Activated gamma-delta T cell treated with Interleukin-2 at 50 U/mL for 16 hours (primary cell): ENCODE data around the gene TTC27.
"Not testable (repeated sequence)": the region's sequence is repeated elsewhere in the genome, so short reads cannot be mapped to it uniquely, and the experiment has no call there.

Experiments used
- DNase-seq: peaks from one replicate; pipeline ENCODE4 v3.0.0-alpha.2; 2020

Gene TTC27

DNA sequence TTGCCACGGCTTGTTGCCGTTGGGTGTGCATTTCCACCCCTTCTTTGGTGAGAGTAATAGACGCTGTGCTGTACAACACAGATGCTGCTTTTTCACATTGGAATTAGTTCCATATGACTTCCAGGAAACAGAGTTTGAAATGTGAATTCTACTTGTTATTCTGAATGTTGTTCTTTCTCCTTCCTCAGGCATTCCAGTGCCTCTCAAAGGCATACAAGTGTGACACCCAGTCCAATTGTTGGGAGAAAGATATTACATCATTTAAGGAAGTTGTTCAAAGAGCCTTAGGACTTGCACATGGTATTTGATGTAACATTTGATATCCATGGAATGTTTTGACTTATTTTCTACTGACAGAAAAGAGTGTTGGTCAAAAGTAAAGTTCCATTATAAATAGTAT lies 184.5 kb downstream of the TTC27 start:
- DNase-seq, result no peak

DNA sequence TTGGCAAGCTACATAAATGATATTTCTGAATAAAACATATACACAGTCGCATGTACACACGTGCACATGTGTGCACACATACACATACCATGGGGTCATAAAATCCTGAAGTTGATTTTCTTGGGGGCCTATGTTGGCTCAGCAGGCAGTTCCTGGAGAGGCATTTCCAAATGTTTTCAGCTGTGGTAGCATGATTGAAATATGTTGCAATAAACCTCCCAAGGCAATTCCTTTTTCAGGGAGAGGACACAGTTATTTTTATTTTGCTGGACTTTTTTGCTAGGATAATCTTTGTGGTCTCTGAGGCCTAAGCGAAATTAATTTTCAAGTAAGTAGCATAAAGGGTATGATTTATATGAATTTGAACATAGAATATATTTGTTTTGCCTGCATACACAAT lies 192.2 kb downstream of the TTC27 start:
- DNase-seq, result no peak

DNA sequence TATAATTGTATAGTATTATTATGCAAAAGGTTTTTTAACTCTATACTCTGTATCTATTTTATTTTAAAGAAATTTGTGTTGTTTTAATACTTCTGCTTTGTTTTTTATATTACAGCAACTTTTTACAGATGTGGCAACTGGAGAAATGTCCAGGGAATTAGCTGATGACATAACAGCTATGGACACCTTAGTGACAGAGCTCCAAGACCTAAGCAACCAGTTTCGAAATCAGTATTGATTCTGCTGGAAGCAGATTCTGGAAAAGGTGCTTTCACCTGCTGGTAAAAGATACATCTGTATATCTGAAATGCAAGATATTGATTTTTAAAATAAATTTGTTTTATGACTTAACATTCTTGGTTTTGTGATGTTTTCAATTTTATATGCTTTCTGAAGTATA lies 192.9 kb downstream of the TTC27 start:
- no peak for DNase-seq

DNA sequence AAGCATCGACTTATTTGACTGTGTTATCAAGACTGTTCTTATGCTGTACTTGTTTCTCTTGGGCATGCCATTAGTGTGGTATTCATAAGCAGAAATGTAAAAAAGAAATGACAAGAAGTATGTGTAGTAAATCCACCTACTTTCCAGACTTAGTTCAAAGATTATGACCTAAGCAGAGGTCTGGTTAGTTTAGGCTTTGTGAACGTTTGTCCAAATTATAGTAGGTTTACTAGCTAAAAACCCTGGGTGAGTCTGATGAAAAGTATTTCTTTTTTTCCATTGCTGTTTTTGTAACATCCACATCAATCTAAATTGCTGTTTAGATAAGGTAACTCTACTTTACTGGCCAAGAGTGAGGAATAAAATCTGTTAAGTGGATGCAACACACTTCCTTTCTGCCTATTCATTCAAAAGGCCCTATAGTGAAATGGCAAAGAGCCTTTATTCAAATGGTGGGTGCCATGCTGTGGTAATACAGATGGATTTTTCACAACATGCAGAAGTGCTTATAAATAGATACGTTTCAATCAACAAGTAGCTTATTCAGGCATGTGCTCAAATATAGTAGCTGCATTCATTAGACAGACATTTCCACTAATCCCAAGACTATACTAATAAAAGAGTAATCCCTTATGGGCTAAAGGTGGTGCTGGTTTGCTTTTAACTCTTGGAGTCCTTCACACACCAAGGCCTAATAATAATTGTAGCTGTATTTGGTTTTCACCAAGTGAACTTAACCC lies 196.4 kb downstream of the TTC27 start:
- no peak for DNase-seq

DNA sequence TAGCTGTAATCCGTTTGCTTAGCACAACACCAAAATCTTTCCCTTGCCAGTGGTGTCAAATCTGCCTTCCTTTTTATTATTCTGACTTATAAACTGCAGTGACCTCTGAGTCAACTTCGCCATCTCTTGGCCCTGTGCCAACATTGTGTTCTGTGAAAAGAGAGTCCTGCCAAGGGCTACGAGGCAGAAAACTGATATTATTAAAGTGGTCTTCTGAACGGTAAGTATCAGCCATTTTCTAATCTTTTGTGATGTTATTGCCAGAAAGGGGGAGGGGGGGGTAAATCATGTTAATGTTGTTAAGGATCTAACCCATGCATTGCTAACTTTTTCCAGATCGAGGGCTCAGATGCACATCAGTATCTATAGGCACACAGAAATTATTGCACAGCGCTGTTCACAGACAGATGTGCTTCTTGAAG lies 197.5 kb downstream of the TTC27 start:
- no peak for DNase-seq

DNA sequence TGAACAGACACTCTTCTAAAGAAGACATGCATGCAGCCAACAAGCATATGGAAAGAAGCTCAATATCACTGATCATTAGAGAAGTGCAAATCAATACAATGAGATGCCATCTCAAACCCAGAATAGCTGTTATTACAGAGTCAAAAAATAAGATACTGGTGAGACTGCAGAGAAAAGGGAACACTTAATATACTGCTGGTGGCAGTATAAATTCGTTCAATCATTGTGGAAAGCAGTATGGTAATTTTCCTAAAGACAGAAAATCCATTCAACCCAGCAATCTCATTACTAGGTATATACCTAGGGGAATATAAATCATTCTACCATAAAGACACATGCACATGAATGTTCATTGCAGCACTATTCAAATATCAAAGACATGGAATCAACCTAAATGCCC lies 202.3 kb downstream of the TTC27 start:
- DNase-seq, result no peak

DNA sequence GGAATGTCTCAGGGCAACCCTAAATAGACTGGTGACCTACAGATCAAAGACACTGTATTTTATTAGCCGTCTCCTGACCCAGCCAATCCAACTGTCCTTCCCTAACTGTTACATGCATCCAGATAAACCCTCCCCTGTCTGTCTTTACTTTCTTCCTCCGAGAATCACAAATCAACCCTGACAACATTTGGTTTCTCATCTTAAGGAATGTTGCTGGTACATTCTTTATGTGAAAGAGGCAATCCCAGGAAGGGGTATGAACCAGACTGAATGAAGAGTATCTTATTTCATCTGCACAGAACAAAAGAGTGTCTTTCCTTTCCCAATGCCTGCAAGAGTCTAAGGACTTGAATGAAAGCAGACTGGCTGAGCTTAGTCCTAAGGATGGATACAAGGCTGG lies 205.0 kb downstream of the TTC27 start:
- no peak for DNase-seq

DNA sequence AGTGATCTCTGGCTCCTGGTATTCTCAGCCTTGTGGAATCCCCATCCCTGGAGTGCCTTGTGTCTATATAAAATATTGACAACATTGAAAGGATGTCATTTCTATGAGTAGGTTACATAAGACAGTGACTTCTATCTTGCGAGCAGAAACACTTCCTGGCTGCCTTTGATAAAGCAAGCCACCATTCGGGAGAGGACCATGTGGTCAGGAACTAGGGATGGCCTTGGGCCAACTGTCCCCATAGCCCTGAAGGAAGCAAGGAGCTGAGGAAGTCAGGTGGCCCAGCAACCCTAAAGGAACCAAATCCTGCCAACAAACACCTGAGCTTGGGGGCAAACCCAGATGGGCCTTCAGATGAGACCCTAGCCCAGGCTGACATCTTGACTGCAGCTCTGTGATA lies 205.9 kb downstream of the TTC27 start:
- no peak for DNase-seq

DNA sequence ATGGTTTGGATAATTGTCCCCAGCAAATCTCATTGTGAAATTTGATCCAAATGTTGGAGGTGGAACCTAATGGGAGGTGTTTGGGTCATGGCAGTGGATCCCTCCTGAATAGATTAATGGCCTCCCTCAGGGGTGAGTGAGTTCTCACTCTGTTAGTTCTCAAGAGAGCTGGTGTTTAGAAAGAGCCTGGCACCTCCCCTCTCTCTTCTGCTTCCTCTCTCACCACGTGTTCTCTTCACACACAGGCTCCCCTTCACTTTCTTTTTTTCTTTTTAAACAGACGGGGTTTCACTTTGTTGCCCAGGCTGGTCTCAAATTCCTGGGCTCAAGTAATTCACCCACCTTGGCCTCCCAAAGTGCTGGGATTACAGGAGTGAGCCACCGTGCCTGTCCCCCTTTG lies 207.3 kb downstream of the TTC27 start:
- no peak for DNase-seq

DNA sequence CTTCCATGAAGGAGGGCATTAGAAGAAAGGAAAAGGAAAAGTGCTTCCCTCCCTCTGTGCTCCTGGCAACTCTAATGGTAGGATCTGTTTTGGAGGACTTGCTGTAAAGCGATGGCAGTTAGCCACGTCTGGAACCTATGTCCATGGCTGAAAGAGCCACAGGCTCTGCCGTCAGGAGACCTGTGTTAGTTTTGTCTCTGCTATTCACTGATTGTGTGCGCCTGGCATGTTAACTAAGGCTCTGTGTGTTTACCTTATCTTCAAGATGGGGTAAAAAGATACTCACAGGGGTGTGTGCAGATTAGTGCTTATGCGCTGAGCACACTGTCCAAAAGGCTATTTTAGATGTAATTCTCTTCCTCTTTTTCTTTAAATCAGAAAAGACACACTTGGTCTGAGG lies 209.1 kb downstream of the TTC27 start:
- no peak for DNase-seq

DNA sequence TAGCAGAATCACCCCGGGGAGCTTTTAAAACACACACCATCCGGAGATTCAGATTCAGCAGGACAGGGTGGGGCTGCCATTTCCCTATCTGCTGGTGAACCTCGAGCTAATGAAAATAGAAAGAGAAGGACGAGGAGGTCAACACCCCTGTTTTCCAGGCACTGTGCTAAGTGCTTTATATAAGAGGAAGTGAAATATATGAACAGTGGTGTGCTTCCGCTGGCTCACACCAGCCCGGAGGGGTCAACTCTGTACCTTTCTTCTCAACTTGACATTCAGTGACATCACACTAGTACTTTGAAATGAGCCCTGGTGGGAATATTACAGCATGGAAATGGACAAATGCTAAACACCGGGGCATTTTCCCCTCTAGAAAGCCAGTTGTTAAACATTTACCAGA lies 210.6 kb downstream of the TTC27 start:
- DNase-seq, result no peak

DNA sequence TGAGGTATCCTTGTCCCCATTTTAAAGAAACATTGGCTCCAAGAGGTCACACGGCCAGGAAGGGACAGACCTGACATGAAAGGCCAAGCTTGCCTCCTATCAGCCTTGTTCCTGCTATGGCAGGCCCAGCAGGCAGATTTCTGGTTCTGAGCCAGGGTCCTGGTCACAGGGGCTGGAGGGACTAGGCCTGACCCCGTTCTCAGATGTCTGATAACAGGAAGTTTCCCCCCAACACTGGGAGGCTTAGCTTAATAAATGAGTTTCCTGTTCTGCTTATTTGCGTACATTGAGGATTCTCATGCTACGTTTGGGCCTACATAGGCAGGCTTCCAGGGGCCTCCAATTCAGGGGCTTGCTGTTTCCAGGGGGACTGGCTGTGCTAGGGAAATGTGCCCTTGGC lies 211.1 kb downstream of the TTC27 start:
- DNase-seq, result no peak

DNA sequence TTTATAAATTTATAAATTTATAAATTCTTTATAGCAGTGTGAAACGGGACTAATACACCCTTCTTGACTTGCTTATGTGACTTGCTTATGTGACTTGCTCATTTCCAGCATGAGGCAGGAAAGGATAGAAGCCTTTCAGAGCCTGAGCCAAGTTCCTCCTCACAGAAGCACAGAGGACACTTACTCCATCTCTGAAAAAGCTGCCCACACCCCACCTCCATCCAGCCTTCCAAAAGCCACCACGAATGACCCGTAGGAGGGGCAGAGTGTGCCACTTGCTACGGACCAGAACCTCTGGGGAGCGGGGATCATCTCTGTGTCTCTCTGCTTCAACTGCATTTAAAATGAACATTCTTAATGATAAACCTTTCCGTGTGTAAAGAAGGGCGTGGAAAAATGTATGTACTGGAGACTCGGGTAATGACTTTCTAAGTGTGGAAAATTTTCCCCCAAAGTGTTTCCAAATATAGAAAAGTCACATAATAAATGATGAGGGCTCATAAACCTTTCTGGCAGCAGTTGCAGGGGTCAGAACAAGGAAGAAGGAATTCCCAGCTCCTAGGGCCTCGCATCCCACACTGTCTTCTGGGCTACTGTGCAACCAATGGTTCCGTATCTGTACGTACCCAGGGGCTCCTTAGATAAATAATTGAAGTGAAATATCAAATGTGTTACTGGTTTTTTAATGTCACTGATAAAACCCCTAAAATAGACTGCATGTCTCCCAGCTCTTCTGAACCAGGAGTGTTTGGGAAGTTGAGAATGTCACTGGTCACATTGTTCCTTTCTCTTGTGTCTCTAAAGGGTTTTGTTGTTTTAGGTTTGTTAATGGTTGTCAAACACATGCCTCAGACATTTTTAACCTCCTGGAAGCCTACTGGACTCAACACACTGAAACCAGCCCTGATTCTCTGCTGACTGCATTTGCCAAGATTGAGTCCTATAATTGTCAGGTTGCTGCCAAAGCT lies 214.4 kb downstream of the TTC27 start:
- no peak for DNase-seq

DNA sequence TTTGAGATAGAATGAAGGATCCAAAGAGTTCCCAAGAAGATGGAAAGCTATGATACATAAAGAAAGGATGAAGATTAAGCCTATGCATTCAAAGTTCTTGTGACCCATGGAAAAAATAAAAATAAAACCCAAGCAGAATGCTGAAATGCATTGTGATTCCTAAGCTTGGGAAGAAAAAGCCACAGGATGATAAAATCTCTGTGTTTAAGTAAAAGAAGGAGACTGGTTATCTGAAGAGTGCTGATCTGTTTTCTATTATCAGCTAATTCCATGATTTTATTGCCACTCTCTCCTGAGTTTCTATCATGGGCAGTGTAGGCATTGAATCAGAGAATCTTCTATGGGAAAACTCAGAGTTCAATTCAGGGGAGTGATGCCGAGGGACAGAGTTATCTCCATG lies 215.8 kb downstream of the TTC27 start:
- DNase-seq, result no peak

DNA sequence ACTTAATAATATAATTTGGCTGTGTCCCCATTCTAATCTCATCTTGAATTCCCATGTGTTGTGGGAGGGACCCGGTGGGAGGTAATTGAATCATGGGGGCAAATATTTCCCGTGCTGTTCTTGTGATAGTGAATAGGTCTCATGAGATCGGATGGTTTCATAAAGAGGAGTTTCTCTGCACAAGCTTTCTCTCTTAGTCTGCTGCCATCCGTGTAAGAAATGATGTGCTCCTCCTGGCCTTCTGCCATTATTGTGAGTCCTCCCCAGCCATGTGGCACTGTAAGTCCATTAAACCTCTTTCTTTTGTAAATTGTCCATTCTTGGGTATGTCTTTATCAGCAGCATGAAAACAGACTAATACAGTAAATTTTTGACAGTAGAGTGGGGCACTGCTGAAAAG lies 216.4 kb downstream of the TTC27 start:
- no peak for DNase-seq

DNA sequence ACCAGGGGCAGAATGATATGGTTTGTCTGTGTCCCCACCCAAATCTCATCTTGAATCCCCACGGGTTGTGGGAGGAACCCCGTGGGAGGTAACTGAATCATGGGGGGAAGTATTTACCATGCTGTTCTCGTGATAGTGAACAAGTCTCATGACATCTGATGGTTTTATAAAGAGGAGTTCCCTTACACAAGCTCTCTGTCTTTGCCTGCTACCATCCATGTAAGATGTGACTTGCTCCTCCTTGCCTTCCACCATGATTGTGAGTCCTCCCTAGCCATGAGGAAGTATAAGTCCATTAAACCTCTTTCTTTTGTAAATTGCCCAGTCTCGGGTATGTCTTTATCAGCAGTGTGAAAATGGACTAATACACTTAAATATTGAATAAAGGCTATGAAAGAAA lies 218.4 kb downstream of the TTC27 start:
- not testable (repeated sequence) for DNase-seq

DNA sequence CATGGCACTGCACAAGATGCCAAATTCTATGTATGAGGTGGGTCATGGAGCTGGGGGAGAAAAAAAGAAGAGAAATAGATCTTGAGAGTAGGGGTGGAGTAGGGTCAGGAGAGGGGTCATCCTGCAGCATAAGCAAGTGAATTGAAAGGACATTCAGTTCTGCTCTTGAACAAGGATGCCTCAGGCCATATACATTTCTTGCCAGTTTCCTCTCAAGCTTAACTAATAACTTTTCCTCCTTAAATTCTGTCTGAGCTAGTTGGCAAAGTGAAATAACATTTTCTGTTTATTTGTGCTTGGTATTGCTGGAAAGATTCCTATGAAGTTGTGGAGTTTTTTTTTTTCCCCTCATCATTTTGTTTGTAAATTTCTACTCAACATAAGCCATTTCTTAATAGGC lies 219.9 kb downstream of the TTC27 start:
- DNase-seq, result no peak

DNA sequence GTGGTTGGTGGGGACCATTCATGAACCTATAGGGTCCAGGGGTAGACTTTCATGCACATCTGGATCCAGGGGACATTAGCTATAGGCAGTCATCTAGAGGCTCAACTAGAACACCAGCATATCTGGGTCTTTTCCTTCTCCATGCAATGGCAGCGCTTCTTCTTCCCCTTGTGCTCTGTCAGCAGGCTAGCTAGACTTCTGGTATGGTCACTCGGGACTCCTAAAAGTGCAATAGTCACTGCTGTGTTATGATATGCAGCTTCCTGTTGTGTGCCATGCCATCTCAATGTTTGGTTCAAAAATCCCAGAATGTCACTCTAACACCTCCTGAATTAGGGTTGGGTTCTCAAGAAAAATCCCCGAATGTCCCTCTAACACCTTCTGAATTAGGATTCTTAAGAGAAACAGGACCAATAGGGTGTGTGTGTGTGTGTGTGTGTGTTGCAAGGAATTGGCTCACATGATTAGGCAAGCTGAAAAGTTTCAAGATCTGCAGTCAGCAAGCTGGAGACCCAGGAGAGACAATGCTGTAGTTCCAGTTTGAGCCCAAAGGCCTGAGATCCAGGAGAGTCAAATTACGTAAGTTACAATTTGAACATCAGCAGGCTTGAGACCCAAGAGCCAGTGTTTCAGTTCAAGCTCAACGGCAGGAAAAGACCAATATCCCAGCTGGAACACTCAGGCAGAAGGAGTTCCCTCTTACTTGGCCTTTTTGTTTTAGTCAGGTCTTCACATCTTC lies 221.8 kb downstream of the TTC27 start:
- DNase-seq, result no peak

DNA sequence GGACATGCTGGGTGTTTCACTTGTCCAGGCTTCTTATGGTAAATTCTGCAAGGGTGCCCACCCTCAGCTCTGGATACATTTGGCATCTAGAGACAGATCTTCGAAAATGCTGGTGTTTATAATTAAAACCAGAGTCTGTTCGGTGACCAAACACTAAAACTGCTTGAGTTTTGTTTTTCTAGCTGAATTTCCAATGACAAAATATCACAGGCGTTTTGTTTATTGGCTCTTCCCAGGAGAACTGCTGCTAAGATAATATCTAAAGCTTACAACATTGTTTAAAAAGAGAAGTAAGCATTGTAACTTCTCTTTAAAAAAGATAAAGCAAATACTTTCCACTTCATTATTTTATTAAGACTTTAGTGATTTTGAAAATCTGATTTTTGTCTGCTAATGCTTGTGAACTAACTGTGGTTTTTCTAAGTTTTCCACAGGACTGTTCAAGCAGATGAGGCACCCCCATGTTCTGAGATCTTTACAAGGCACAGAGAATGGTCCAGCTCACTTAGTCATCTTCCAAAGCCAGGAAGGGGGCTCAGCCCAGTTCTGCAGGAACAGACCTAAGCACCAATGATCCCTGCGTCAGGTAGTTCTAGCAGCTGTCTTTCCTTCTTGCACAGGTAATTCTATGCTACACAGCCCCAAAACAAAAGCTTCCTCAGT lies 224.1 kb downstream of the TTC27 start:
- DNase-seq, result no peak

DNA sequence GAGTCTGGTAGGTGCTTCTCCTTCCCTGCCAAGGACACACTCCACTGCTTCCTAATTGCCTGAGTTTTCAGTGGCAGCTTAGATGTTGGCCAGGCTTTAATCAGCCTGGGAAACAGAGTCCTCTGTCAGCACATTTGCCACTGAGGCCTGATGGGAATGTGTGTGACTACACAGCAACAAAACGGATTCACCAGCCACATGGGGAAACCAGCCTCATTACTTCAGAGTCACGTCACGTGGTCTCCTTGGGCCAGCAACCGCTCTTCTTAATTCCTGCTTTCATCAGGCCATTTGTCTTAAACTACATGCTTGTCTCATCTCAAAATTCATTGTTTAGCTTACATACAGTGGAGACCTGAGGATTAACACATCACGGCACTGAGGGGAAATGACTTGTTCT lies 225.0 kb downstream of the TTC27 start:
- no peak for DNase-seq

DNA sequence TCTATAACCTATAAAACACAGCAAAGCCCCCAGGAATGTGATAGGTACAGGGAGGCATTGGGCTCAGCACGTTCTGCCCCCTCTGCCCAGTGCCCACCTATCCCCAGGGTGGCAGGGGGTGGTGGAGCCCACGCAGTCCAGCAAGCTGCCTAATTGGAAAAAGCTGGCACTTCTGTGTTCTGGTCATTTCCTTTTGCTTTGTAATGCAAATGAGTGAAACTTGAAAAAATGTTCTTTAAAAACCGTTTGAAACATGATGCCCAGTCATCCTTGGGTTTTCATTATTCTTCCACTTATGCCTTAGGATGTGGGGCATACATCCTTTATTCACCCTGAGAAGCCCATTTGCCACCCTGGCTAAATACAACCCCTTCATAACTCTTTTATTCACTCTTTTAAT lies 229.0 kb downstream of the TTC27 start:
- DNase-seq, result no peak

DNA sequence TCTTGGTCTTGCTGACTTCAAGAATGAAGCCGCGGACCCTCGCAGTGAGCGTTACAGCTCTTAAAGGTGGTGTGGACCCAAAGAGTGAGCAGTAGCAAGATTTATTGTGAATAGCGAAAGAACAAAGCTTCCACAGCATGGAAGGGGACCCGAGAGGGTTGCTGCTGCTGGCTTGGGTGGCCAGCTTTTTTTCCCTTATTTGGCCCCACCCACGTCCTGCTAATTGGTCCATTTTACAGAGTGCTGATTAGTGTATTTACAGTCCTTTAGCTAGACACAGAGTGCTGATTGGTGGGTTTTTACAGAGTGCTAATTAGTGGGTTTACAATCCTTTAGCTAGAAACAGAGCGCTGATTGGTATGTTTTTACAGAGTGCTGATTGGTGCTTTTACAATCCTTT lies 230.9 kb downstream of the TTC27 start:
- DNase-seq, result no peak

DNA sequence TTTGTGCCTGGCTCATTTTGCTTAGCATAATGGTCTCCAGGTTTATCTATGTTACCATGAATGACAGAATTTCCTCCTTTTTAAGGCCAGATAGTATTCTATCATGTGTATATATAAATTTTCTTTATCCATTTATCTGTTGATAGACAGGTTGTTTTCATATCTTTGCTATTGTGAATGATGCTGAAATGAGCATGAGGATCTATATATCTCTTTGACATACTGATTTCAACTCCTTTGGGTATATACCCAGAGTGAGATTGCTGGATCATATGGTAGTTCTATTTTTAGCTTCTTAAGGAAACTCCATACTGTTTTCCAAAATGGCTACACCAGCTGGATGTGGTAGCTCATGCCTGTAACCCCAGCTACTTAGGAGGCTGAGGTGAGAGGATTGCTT lies 232.5 kb downstream of the TTC27 start:
- DNase-seq, result no peak
